Osteoblast (primary cell): ENCODE measurements around the gene TOX3. TPM values are rescaled to one million over a fixed set of nuclear protein-coding genes. Genes with fewer than 3 reads are reported as not detected.

Experiments
- DNase-seq: peaks from one replicate; pipeline ENCODE4 v3.0.0; 2011; ENCODE audit warnings: low spot score, mixed read lengths; ENCODE audit not compliant: insufficient read length; ENCODE audit errors: missing footprints
- H2AFZ ChIP-seq: 2 replicates; pipeline ENCODE4 v1.6.0; 2011; ENCODE audit warnings: mild to moderate bottlenecking, low read length
- H3K27ac ChIP-seq: 2 replicates; pipeline ENCODE4 v1.5.1; 2011; ENCODE audit warnings: mild to moderate bottlenecking, low read depth, low read length, moderate library complexity
- H3K27me3 ChIP-seq: 2 replicates; pipeline ENCODE4 v1.6.0; 2012; ENCODE audit warnings: mild to moderate bottlenecking, control low read depth, inconsistent platforms, low read length, moderate library complexity; ENCODE audit not compliant: insufficient read depth
- H3K36me3 ChIP-seq: 2 replicates; pipeline ENCODE4 v1.5.1; 2011; ENCODE audit warnings: mild to moderate bottlenecking, low read length, control low read depth, moderate library complexity; ENCODE audit not compliant: insufficient read depth
- H3K4me1 ChIP-seq: 2 replicates; pipeline ENCODE4 v1.5.1; 2011; ENCODE audit warnings: mild to moderate bottlenecking, low read length, control low read depth, moderate library complexity; ENCODE audit not compliant: insufficient read depth
- H3K4me2 ChIP-seq: 2 replicates; pipeline ENCODE4 v1.6.0; 2011; ENCODE audit warnings: mild to moderate bottlenecking, low read length; ENCODE audit not compliant: insufficient read depth
- H3K4me3 ChIP-seq: fragments of 200-600 bp; sonication (generic); 3 replicates; pipeline ENCODE4 v1.5.1; 2012; ENCODE audit warnings: mild to moderate bottlenecking, low read length, inconsistent platforms; ENCODE audit not compliant: insufficient read depth
- H3K79me2 ChIP-seq: 2 replicates; pipeline ENCODE4 v1.6.0; 2012; ENCODE audit warnings: mild to moderate bottlenecking, low read length, control low read depth, inconsistent platforms; ENCODE audit not compliant: insufficient read depth
- H3K9me3 ChIP-seq: 2 replicates; pipeline ENCODE4 v1.5.1; 2011; ENCODE audit warnings: low read depth, low read length, control low read depth
- H4K20me1 ChIP-seq: 2 replicates; pipeline ENCODE4 v1.6.0; 2012; ENCODE audit warnings: mild to moderate bottlenecking, low read length, control low read depth; ENCODE audit not compliant: insufficient read depth
- CTCF ChIP-seq: IDR thresholded peaks from 2 replicates; pipeline ENCODE4 v1.5.1; 2011; ENCODE audit warnings: mild to moderate bottlenecking, low read depth, low read length, moderate library complexity; ENCODE audit errors: extremely low read depth
- total RNA-seq: library from RNA; depleted of rRNA; stranded (reverse); fragments of >200 nt; gene quantifications from 2 replicates; pipeline ENCODE4 v1.2.3, GENCODE V29; 2012

The TOX3 gene
- total RNA-seq, 1 donor, result not detected

- Histone ChIP-seq H4K20me1 (no peaks in the 10 kb centered on the region), H3K79me2 (no peaks in the 10 kb centered on the region), H3K9me3 (no peaks in the 10 kb centered on the region), H3K4me1 (no peaks in the 10 kb centered on the region), H3K27me3 (no peaks in the 10 kb centered on the region), H3K27ac (no peak overlapping the region), H3K36me3 (no peaks in the 10 kb centered on the region), H3K4me3 (no peak overlapping the region), H2AFZ (no peak overlapping the region), H3K4me2 (no peak overlapping the region)
- no peak for DNase-seq
- TF ChIP-seq CTCF, result no peak
Observed at GRCh38 chr16:52471650-52472370, 75.1 kb downstream of the TOX3 start.

- no peak overlapping the region for H3K27ac ChIP-seq
- H3K4me2 ChIP-seq, result no peak overlapping the region
- H3K79me2 ChIP-seq, result no peaks in the 10 kb centered on the region
- no peaks in the 10 kb centered on the region for H3K4me1 ChIP-seq
- no peaks in the 10 kb centered on the region for H3K27me3 ChIP-seq
- no peaks in the 10 kb centered on the region for H3K36me3 ChIP-seq
- no peak overlapping the region for H2AFZ ChIP-seq
- no peak for TF ChIP-seq CTCF
- H3K9me3 ChIP-seq, result no peaks in the 10 kb centered on the region
- no peak overlapping the region for H3K4me3 ChIP-seq
- H4K20me1 ChIP-seq, result no peaks in the 10 kb centered on the region
- DNase-seq, result peak; percentile 1
Observed at GRCh38 chr16:52470585-52470984, 76.4 kb downstream of the TOX3 start.

GRCh38 chr16:52469775-52470174 lies 77.2 kb downstream of the TOX3 start:
- no peaks in the 10 kb centered on the region for H3K4me1 ChIP-seq
- TF ChIP-seq CTCF, result no peak
- no peaks in the 10 kb centered on the region for H3K36me3 ChIP-seq
- no peak overlapping the region for H3K27ac ChIP-seq
- DNase-seq, result no peak
- H3K4me2 ChIP-seq, result no peak overlapping the region
- no peak overlapping the region for H2AFZ ChIP-seq
- no peaks in the 10 kb centered on the region for H3K27me3 ChIP-seq
- H3K79me2 ChIP-seq, result no peaks in the 10 kb centered on the region
- no peak overlapping the region for H3K4me3 ChIP-seq
- no peaks in the 10 kb centered on the region for H4K20me1 ChIP-seq
- H3K9me3 ChIP-seq, result no peaks in the 10 kb centered on the region

- Histone ChIP-seq H3K27ac (no peak overlapping the region), H3K27me3 (no peaks in the 10 kb centered on the region), H2AFZ (no peak overlapping the region), H3K4me1 (no peaks in the 10 kb centered on the region), H3K9me3 (no peaks in the 10 kb centered on the region), H3K79me2 (no peaks in the 10 kb centered on the region), H4K20me1 (no peaks in the 10 kb centered on the region), H3K4me3 (no peak overlapping the region), H3K4me2 (no peak overlapping the region), H3K36me3 (no peaks in the 10 kb centered on the region)
- DNase-seq, result no peak
- TF ChIP-seq CTCF, result no peak
Observed at GRCh38 chr16:52469091-52469490, 77.9 kb downstream of the TOX3 start.
